Stimulated activated naive CD8-positive, alpha-beta T cell treated with anti-CD3 and anti-CD28 coated beads, Interleukin-15, Interleukin-2, amounts not matched to agents 100 U/mL and 50 U/mL, for 24 hours (primary cell): Measurements from ENCODE around the gene IL11.

Experiments used
- ATAC-seq: fragments of 150-1000 bp; cut with Tn5 transposase; one replicate; pipeline ENCODE4 v1.10.0; 2021
- DNase-seq: peaks from one replicate; pipeline ENCODE4 v3.0.0; 2021

Gene IL11

DNA sequence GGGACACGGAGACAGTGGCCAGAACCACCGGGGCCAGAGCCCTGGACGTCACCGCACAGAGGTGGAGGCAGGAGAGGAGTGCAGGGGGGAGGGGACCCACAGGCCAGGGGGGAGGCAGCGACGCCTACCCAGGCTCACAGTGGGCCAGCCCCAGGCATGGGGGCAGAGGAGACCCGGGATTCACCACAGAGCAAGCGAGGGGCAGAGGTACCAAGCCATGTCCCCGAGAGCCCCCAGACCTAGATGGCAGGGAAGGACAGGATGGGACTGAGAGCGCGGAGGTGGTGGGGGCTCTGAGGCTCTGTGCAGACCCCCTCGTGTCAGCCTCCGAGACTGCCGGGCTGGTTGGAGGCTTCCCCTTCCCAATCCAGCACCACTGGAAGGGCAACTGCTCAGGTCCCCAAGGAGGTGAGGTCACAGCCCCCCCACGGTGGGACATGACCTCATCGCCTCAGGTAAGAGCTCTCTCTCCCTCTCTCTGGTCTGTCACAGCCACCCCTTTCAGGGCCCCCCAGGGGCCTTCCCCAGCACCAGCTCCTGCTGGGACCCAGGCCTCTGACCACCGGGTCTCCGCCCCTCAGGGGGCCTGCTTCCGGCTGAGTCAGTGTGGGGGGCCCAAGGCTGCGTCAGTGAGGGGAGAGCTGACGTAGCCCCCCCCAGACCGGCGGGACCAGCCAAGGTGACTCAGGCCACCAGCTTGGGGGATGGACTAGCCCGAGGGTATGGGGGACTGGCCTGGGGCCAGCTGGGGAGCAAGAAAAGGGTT lies 2.2 kb upstream of the IL11 start:
- peak; percentile 69 for ATAC-seq

DNA sequence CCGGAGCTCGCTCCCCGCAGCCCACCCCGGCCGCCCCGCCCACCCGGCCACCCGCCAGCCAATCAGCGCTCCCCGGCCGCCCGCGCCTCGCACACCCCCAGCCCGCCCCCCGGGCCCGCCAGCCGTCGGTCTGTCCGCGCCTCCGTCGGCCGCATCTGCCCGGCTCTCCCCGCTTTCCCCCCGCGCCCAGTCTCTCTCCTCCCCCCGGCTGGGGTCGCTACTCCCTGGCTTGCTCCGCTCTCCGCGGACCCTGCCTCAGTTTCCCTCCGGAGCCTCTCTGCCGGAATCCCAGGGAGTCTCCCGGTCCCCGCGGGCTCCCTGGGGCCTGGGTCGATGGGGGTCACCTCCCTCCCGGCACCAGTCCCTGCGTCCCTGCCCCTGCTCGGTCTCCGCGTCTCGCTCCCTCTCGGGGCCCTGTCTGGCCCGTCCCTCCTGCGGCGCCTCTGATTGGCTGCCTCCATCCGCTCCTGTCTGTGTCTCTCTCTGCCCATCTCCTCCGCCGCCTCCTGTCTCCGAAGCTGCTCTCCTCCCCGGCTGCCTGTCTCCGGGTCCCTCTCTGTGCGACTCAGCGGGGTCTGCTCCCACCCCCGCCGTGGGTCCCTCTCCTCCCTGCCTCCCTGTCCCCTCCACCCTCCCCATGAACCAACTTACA lies 484 bp downstream of the IL11 start:
- peak; percentile 44 for ATAC-seq
- peak; percentile 60 for DNase-seq

More for the DNA sequence above, 2.2 kb upstream of the IL11 start:
- DNase-seq: peak; percentile 65

DNA sequence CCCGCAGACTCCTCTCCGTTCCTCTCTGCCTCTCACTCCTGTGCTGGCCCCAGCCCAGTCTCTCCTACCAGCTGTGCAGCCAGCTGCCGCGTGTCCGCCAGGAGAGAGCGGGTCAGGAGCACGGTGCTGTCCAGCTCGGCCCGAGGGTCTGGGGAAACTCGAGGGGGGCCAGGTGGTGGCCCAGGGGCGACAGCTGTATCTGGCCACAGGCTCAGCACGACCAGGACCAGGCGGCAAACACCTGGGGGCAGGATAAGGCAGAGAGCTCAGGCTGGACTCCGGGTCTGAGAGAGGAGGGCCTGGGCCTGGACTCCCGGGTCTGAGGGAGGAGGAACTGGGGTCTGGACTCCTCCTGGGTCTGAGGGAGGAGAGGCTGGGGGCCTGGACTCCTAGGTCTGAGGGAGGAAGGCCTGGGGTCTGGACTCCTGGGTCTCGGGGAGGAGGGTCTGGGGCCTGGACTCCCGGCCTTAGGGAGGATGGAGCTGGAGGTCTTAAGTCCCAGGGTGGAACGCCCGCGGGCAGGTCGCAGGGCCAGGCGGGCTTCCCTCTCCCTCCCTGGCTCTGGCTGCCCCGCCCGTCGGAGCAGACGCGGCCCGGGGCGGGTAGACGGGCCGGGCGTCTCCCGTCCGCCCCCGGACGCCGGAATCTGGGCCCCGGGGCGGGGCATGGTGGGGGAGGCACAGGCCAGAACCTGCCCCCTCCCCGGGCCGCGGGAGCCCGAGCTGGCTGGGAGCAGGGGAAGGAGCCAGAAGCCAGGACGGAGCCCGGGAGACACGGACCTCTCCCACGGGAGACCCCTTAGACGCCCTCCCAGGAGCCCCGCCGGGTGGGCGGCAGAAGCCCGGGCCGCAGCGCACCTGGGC lies 1.3 kb downstream of the IL11 start:
- peak; percentile 51 for DNase-seq
- no peak for ATAC-seq

DNA sequence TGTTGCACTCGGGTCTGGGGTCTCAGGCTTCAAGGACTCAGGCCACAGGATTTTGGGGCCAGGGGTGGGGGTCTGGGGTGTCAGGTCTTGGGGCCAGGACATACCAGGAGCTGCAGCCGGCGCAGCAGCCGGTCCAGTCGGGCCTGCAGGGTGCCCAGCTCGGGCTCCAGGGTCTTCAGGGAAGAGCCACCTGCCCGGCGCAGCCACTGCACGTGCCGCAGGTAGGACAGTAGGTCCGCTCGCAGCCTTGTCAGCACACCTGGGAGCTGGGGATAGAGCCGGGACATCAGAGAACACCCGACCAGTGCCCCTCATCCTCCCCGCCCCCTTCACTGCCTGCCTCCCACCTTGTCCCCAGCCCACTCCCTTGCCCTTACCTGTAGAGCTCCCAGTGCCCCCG lies 2.2 kb downstream of the IL11 start:
- DNase-seq (no peak), ATAC-seq (no peak)

DNA sequence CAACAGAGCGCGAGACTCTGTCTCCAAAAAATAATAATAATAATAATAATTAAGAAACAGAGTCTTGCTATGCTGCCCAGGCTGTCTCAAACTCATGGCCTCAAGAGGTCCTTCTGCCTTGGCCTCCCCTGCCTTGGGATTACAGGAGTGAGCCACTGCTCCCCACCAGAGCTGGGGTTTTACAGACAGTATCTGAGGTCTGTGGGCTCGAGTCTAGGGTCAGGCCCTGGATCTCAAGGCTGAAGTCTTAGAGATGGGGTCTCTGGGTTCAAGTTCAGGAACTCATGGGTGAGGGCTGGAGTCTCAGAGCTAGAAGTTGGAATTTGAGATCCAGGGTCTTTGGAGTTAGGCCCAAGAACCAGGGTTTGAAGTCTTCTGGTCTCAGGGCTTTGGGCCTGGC lies 3.5 kb downstream of the IL11 start:
- no peak for ATAC-seq
- DNase-seq: no peak

DNA sequence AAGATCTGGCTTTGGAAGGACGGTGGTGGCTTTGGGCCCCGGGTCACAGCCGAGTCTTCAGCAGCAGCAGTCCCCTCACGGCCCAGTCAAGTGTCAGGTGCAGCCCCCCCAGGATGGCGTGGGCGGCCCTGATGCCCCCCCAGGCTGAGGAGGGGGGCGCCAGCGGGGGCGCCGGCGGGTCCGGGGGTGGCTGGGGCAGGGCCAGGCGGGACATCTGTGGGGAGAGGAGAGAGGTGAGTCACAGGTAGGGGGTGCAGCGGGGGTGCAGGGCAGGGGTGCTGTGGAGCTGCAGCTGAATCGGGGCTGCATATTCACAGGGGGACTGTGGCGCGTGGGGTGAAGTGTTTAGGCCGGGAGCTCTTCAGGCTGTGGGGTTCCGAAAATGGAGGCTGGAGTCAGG lies 4.3 kb downstream of the IL11 start:
- ATAC-seq (no peak), DNase-seq (no peak)

DNA sequence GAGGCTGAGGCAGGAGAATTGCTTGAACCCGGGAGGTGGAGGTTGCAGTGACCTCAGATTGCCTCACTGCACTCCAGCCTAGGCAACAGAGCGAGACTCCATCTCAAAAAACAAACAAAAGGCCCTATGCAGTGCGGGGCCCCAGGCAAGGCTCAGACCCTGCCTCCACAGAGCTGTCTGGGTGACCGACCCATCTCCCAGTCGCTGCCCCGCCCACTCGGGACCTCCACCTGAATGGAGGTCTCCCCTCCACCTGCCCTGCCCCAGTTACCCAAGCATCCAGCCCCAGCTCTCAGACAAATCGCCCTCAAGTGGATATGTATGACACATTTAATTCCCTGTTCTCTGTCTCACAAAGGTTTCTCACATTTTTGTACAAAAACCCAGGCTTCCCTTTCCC lies 5.0 kb downstream of the IL11 start:
- ATAC-seq (no peak), DNase-seq (no peak)

DNA sequence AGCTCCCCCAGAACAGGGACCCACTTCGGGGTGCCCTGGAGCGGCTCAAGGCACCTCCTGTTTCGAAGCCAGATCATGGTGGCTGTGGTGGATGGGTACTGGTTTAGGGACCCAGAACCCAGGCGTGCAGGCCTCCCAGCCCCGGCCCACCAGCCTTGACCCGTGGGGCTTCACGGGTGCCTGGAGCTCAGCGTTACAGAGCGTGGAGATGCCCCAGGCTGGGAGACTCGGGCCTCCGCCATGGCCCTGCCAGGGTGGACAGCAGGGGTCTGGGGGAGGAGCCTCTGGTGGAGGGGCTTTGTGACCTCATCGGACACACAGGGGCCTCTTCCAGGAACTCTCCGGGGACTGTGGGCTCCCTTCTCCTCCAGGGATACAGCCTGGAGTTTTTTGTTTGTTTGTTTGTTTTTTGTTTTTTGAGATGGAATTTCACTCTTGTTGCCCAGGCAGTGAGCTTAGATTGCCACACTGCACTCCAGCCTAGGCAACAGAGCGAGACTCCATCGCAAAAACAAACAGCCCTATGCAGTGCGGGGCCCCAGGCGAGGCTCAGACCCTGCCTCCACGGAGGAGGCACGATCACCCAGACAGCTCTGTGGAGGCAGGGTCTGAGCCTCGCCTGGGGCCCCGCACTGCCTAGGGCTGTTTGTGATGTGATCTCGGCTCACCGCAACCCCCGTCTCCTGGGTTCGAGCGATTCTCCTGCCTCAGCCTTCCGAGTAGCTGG lies 7.1 kb downstream of the IL11 start, which contains the start of gene GARIN5B:
GARIN5B (minus strand) TSS at position 271 of the 727 bp plus-strand sequence; CDS start at position 77, 194 bp downstream.
- DNase-seq: no peak
- ATAC-seq: no peak

DNA sequence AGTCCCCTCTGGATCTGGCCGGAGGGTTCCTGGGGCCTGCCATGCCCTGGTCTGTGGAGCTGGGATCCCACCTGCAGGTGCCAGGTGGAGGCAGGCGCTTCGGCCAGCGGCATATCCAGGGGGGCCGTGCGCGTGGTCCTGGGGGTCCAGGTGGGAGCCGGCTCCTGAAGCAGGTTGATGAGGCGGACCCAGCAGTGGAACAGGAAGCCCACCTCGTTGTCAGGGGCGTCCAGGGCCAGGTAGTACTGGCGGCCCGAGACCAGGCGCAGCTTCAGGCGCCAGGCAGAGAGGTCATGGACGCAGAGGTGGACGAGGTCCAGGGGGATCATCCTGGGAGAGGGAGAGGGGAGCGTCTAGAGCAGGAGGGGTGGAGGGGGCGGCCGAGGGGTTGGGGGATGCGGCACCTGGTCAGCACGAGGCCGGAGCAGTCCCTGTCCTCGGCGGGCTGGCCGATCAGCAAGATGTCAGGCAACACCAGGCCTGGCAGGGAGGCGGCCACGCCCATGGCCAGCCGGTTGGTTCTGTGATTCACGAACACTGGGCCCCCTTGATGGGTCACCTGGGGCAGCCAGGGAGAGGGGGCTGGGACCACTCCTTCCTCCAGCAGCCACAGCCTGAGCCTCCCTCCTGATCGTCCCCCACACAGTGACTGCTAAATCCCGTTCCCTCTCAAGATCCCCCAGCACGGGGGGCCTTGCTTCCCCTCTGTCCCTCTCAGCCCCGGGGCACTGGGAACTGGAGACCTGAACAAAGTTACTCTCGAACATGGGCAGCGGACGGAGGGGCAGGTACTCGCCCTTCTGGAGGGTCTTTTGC lies 7.9 kb downstream of the IL11 start:
- ATAC-seq: no peak

DNA sequence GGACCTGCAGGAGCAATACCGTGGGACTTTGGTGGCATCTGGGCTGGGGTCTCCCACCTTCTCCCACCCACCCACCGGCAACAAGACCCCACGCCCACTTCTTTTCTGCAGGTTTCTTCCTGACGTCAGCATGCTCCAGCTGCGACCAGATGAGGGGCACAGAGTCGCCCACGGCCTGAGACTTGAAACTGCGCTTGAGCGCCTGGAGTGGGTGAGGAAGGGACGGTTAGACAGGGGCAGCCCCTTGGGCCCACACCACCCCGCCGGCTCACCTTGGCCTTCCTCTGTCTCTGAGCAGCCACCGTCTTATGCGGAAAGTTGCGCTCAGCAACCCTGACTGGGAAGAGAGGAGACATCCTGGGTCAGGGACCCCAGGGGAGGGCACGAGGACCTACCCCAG lies 9.4 kb downstream of the IL11 start:
- DNase-seq (no peak), ATAC-seq (no peak)

More for the DNA sequence above, 7.9 kb downstream of the IL11 start:
- no peak for DNase-seq

DNA sequence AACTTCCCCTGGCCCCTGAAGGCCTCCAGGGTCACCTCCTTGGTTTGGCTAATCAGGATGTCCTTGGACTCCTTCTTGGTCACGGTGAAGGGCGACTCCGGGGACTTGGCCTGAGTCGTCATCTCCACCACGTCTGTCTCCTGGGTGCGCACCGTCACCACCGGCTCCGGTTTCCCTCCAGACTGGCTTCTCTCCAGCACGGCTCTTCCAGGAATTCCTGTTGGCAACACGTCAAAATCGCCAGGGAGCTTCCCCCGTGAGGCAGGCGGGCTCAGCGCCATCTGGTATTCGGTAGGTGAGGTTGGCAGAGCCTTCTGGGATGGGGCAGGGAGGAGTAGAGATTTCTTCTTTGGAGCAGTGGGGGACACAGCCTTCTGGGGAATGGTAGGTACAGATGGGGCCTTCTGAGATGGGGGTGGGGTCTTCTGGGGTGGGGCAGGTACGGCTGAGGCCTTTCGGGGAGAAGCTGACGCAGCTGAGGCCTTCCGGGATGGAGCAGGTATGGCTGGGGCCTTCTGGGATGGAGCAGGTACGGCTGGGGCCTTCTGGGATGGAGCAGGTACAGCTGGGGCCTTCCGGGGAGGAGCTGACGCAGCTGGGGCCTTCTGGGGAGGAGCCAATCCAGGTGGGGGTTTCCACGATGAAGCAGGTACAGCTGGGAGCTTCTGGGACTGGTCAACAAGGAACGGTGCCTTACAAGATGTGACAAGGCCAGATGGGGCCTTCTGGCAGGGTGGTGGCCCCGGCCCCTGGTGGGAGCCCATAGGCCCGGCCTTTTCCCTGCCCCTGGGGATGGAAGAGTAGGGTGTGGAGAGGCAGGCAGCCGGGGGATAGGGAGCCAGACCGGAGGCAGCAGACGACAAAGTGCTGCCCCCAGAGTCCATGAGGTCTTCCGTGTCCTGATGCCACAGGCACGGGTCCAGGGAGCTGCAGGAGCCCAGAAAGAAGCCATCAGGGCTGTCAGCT lies 11.0 kb downstream of the IL11 start:
- DNase-seq: no peak
- no peak for ATAC-seq

DNA sequence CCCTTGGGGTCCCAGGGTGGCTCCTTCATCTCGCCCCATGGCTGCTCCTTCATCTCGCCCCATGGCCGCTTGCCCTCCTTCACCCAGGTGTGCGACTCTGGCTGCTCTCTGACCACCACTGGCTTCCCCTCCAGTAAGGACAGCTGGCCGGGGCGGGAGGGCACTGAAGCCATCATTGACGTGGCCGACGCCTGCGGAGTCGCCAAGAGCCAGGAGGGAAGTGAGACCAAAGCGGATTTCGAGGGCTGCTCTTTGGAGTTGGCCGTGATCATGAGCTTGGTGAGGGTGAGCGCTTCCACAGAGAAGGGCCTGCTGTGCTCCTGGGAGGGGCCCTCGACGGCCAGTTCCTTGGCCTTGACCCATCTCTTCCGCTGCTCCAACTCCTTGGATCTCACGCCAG lies 11.8 kb downstream of the IL11 start:
- DNase-seq: no peak
- ATAC-seq: no peak

DNA sequence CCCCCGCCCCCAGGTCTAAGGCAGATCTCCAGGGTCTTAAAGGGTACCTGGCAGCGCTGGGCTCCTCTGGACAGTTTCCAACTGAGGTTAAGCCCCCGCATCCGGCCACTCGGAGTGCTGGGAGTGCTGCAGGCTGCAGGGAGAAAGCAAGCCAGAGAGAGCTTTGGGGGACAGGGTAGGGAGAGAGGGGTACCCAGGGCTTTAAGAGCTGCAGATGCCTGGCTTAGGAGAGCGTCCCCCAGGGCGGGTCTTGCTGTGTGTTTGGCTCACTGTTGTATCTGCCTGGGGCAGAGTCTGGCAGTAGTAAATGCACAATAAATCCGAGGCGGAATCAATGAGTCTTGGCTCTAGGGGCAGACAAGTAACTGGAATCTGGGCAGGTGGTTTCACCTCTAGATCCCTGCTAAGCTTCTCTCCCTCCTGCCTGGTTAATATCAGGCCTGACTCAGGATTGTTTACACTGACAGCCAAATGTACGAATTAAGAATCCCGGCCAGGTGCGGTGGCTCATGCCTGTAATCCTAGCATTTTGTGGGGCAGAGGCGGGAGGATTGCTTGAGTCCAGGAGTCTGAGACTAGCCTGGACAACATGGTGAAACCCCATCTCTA lies 14.9 kb downstream of the IL11 start:
- DNase-seq (no peak), ATAC-seq (no peak)

DNA sequence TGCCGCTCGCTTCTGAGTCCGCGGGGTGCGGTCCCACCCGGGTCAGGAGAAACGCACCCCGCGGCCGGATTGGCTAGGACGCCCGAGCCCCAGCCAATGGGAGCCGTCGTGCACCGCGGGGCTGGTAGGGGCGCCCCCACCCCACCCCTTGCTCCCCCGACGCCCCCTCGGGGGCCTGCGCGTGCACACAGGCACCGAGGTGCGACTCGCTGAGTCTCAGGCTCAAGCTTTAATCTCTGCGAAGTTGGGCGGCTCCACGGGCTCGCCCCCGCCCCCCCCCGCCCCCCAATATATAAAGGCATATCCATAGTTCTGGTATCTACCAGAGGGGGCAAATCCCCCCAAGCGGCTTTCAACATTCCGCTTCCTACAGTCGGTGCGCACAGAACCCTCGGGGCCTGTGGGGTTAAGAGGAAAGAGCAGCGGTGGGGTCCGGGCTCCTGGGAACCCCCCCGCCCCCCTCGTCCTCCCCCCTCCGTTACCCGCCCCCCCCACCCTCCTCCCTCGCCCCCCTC lies 15.5 kb downstream of the IL11 start, which contains the start of gene COX6B2:
COX6B2 (minus strand) TSS at position 22 of the 515 bp plus-strand sequence. CDS start 198 bp downstream, outside the sequence.
- DNase-seq (no peak), ATAC-seq (no peak)

DNA sequence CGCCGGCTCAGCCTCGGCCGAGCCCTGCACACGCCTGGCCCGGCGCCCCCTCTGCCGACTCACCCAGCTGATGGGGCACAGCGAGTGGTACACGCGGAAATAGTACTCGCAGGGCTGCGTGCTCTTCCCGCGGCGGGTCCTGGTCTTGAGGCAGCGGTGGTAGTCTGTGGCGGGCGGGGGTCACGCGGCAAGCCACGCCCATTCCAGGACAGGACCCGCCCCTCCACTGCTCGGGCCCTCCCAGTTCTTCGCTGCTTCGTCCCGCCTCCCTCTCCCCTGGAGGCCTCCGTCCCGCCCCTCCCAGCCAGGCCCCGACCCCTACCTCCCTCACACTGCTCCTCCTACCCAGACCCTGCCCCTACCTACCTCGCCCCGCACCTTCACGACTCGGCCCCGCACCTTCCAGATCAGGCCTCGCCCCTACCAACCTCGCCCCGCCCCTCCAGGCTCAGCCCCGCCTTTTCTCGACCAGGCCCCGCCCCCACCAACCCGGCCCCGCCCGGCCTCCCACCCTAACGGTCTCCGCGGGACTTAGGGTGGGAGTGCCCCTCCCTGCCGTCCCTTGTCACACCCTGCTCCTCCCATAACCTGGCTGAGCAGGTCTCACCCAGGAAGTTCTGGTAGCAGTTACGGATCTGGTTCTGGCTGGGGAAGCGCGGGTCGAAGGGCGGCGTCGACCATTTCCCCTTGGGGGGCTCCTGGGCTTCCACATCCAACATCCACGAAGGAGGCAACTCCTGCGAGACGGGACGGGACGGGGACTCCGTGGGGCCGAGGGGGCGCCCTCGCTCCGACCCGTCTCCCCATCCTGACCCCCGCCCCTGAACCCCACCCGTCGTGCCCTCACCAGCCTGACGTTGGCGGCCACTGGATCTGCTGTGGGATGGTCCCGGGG lies 16.2 kb downstream of the IL11 start:
- ATAC-seq: peak; percentile 82

DNA sequence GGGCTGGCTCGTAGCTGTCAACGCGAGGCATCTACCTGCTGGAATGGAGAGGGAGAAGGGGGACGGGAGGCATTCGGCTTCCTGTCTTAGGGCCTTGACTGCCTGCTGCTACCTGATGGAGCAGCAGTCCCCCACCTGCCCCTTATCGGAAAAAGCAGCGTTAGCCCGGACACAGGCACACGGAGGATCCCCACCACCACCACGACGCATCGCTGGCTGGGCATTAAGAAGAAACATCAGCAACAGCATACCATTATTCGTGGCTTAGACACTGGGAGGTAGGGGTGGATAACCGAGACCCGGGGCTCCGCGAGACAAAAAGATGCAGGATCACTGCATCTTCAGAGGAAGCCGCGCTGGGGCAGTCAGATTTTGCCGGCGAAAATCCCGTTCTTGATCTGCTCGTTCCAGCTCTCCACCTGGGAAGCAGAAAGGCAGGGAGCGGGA lies 16.9 kb downstream of the IL11 start:
- DNase-seq: no peak

More for the DNA sequence above, 16.2 kb downstream of the IL11 start:
- peak; percentile 77 for DNase-seq

DNA sequence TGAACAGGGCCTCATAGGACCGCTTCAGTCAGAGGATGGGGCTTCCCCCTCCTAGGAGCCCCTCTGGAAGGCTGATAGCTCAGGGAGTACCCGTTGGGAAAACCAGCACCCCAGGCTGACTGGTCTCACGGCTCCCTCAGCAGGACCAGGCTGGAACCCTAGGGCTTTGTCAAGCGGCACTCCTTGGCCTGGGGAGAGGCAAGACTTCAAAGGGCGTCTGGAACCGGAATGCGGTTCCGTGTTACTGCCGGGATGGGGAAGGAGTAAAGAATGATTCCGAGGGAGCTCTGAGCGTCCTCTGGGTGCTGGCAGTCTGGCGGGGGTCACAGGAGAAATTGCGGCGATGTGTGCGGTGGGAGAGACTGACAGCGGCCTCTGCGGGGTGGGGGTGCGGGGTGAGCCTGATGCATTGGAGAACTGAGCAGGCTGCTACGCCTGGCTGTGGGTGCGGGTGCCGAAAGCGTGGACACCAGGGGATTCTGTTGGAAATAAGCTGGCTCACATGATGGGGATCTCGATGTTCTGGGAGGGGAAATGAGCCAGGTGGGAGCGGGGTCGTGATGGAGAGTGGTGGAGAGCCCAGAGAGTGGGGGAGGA lies 17.6 kb downstream of the IL11 start:
- ATAC-seq: no peak
- no peak for DNase-seq

More for the DNA sequence above, 16.9 kb downstream of the IL11 start:
- ATAC-seq: no peak
